OCI-LY3 (cell line): ENCODE data around the gene NRXN3.

ENCODE experiments used
- CTCF ChIP-seq: fragments of 200-600, 300-600 bp; sonication (generic); IDR thresholded peaks from 2 replicates; pipeline ENCODE4 v1.5.1; 2014; ENCODE audit warnings: antibody characterized with exemption, low read length, low read depth
- EZH2phosphoT487 ChIP-seq: fragments of 200-600 bp; shearing (Covaris generic); IDR thresholded peaks from 2 replicates; pipeline ENCODE4 v1.6.1; 2018; ENCODE audit warnings: antibody characterized with exemption, mixed run types, low read depth

GRCh38 chr14:79421811-79422210, 1251.6 kb downstream of the NRXN3 start:
- TF ChIP-seq CTCF (no peak), EZH2phosphoT487 (no peak)
